ENCODE results near the gene CTLA4.

The CTLA4 gene

DNA sequence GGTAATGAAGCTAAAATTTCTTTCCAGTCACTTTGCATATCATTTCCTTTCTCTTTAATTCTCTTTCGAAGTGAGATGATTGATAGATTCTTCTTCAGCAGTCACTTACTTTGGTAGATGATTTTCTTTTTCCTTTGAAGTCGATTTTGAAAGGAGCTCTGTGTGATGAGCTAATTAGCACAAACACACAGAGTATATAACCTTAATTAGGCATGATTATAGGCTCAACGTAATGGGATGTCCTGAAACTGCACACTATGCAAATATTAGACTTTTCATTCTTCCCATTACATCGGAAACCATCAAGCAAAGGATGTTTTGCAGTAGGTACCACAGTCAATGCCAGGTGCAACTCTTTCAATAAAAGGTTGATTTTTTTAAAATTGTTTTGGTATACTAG is 6.4 kb upstream of the CTLA4 start:
- no peaks in the 10 kb centered on the region for H3K79me2 ChIP-seq (ENCODE audit: low read length)
- H3K4me3 ChIP-seq (ENCODE audit: low read length), result peak overlapping the region; percentile 38
- H3K9me2 ChIP-seq (replicated peaks; ENCODE audit: insufficient read depth, low read length), result no peaks in the 10 kb centered on the region
- peaks cover 37% of the 10 kb centered on the region for H3F3A ChIP-seq (ENCODE audit: insufficient read depth, low read length)
- TF ChIP-seq EZH2phosphoT487 (IDR thresholded peaks at IDR 0.05; ENCODE audit: low read length) (no peak), EZH2 (optimal IDR thresholded peaks at IDR 0.05; ENCODE audit: low read depth, low read length) (no peak)
- TF ChIP-seq, protein P1, sequence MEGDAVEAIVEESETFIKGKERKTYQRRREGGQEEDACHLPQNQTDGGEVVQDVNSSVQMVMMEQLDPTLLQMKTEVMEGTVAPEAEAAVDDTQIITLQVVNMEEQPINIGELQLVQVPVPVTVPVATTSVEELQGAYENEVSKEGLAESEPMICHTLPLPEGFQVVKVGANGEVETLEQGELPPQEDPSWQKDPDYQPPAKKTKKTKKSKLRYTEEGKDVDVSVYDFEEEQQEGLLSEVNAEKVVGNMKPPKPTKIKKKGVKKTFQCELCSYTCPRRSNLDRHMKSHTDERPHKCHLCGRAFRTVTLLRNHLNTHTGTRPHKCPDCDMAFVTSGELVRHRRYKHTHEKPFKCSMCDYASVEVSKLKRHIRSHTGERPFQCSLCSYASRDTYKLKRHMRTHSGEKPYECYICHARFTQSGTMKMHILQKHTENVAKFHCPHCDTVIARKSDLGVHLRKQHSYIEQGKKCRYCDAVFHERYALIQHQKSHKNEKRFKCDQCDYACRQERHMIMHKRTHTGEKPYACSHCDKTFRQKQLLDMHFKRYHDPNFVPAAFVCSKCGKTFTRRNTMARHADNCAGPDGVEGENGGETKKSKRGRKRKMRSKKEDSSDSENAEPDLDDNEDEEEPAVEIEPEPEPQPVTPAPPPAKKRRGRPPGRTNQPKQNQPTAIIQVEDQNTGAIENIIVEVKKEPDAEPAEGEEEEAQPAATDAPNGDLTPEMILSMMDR (IDR thresholded peaks at IDR 0.05; ENCODE audit: low read length), result no peak
- H2AFZ ChIP-seq (ENCODE audit: low read length), result peak overlapping the region; percentile 17
- no peaks in the 10 kb centered on the region for H3K36me3 ChIP-seq (replicated peaks; ENCODE audit: insufficient read depth, low read length)
- H3K27ac ChIP-seq (ENCODE audit: low read length), result peak overlapping the region; percentile 84
- H3K4me1 ChIP-seq (ENCODE audit: low read length), result peaks cover 58% of the 10 kb centered on the region
- no peaks in the 10 kb centered on the region for H3K9me3 ChIP-seq (replicated peaks; ENCODE audit: insufficient read depth, low read length)
- peak overlapping the region; percentile 61 for H3K4me2 ChIP-seq (ENCODE audit: low read depth, low read length)
- H4K20me1 ChIP-seq (ENCODE audit: insufficient read depth, low read length), result no peaks in the 10 kb centered on the region
- peak overlapping the region; percentile 54; the same call in 1 of the 2 replicates for H3K9ac ChIP-seq (ENCODE audit: low read length)
- H3K27me3 ChIP-seq (replicated peaks; ENCODE audit: insufficient read depth, low read length), result no peaks in the 10 kb centered on the region
- DNase-seq, result peak; percentile 73

DNA sequence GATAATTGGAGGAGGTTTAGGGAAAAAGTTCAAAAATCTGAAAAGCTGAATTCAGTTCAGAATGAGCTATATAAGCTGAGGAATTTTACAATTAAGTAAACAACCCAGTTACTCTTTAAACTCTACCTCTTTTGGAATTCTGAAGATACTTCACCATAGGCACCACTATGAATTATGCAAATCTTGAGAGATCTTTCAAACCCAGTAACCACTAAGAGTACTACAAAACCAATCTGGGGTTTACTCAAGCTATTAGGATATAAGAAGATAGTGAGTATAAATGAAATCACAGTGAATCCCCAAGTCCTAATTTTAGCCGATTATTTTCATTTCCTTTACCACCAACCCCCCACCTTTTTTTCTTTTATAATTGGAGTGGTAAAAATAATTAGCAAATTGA is 6.0 kb upstream of the CTLA4 start:
- Histone ChIP-seq H3K9me2 (replicated peaks; ENCODE audit: insufficient read depth, low read length) (no peaks in the 10 kb centered on the region), H3F3A (ENCODE audit: insufficient read depth, low read length) (peaks cover 37% of the 10 kb centered on the region), H3K4me2 (ENCODE audit: low read depth, low read length) (peak overlapping the region; percentile 61), H4K20me1 (ENCODE audit: insufficient read depth, low read length) (no peaks in the 10 kb centered on the region), H3K4me3 (ENCODE audit: low read length) (peak overlapping the region; percentile 38), H3K4me1 (ENCODE audit: low read length) (peaks cover 57% of the 10 kb centered on the region), H3K27me3 (replicated peaks; ENCODE audit: insufficient read depth, low read length) (no peaks in the 10 kb centered on the region), H2AFZ (ENCODE audit: low read length) (no peak overlapping the region), H3K27ac (ENCODE audit: low read length) (peak overlapping the region; percentile 84), H3K79me2 (ENCODE audit: low read length) (no peaks in the 10 kb centered on the region), H3K9me3 (replicated peaks; ENCODE audit: insufficient read depth, low read length) (no peaks in the 10 kb centered on the region), H3K36me3 (replicated peaks; ENCODE audit: insufficient read depth, low read length) (no peaks in the 10 kb centered on the region), H3K9ac (ENCODE audit: low read length) (peak overlapping the region; percentile 54; the same call in 1 of the 2 replicates)
- peak; percentile 63 for DNase-seq
- TF ChIP-seq, protein P1 (IDR thresholded peaks at IDR 0.05; ENCODE audit: low read length), result no peak
- TF ChIP-seq EZH2 (optimal IDR thresholded peaks at IDR 0.05; ENCODE audit: low read depth, low read length), result no peak
- no peak for TF ChIP-seq EZH2phosphoT487 (IDR thresholded peaks at IDR 0.05; ENCODE audit: low read length)

DNA sequence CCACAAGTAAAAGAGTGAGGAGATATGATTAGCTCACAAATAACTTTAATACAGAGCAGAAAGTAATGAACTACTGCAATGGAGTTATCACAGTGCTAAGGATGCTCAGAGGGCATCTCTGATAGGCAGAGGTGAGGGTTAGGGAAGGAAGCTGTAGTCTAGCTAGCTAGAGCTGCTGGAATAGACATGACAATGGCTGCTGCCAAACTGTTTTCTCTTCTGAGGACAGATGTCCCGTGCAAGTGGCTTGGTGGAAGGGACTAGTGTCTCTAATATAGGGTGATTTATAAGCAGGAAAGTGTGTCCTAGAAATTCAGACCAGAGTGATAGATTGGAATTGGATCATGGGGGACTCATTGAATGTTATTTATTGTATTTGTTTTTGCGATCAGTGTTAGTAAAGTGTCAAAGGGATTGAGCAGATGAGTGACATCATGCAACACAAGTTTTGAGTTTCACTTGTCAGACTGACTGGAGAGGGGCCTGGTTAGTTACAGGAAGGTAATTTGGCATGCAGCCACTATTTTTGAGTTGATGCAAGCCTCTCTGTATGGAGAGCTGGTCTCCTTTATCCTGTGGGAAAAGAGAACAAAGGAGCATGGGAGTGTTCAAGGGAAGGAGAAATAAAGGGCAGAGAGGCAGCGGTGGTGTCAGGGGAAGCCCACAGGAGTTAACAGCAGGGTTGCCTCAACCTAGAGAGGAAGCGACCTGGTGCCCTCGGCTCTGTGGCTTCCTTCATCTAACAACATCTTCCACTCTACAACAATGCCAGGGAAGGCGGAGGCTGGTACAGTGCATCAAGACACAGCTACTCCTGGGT is 1.9 kb downstream of the CTLA4 start:
- Histone ChIP-seq H3K4me2 (ENCODE audit: low read depth, low read length) (no peak overlapping the region), H3K9ac (ENCODE audit: low read length) (no peak overlapping the region), H3K4me3 (ENCODE audit: low read length) (no peak overlapping the region), H3K9me2 (replicated peaks; ENCODE audit: insufficient read depth, low read length) (no peaks in the 10 kb centered on the region), H3K27me3 (replicated peaks; ENCODE audit: insufficient read depth, low read length) (no peaks in the 10 kb centered on the region), H3K4me1 (ENCODE audit: low read length) (peaks cover 50% of the 10 kb centered on the region), H3K36me3 (replicated peaks; ENCODE audit: insufficient read depth, low read length) (no peaks in the 10 kb centered on the region), H3K79me2 (ENCODE audit: low read length) (no peaks in the 10 kb centered on the region), H2AFZ (ENCODE audit: low read length) (no peak overlapping the region), H3F3A (ENCODE audit: insufficient read depth, low read length) (peaks cover 18% of the 10 kb centered on the region), H3K27ac (ENCODE audit: low read length) (no peak overlapping the region), H3K9me3 (replicated peaks; ENCODE audit: insufficient read depth, low read length) (no peaks in the 10 kb centered on the region), H4K20me1 (ENCODE audit: insufficient read depth, low read length) (no peaks in the 10 kb centered on the region)
- TF ChIP-seq, protein P1 (IDR thresholded peaks at IDR 0.05; ENCODE audit: low read length), result no peak
- TF ChIP-seq EZH2phosphoT487 (IDR thresholded peaks at IDR 0.05; ENCODE audit: low read length) (no peak), EZH2 (optimal IDR thresholded peaks at IDR 0.05; ENCODE audit: low read depth, low read length) (no peak)
- DNase-seq, result no peak
